HG03025 (cell line): ENCODE measurements around the gene TSACC.

ENCODE experiments used
- ATAC-seq: cut with Tn5 transposase; IDR thresholded peaks from one replicate; pipeline ENCODE4 v1.9.1; 2021; ENCODE audit warnings: mild to moderate bottlenecking, moderate library complexity; ENCODE audit not compliant: unreplicated experiment, low FRiP score

TSACC gene

DNA sequence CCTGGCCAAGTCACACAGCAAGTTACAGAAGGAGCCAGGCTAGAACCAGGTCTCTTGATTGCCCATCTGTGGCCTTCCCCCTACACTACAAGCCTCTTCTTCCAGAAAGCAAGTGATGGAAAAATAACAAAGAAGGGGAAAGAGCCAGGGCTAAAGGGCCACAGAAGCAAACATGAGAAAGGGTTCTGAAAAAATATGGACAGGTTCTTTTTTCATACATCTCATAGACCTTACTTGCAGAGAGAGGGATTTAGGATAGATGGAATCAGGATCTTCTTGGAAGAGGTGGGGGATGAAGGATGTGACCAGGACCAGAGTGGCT lies 33.9 kb downstream of the TSACC start:
- ATAC-seq = no peak

GRCh38 chr1:156372876-156373275 lies 34.5 kb downstream of the TSACC start:
- no peak for ATAC-seq

DNA sequence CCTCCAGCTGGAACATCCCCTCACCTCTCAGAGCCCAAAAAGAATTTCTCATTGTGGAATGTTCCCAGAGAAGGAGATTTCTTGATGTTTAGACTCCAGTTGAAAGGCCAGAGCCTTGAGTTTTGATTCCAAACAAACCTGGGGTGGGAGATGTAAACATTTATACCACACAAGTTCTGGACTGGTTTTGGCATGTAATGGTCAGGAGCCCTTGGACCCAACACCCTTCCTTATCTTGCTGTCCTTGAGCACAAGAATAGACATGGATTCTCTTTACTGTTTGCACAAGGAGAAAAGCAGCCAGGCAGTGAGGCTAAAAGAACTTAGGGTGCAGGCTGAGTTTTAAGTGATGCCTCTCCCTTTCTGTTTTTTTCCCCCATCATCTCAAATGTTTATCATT lies 35.2 kb downstream of the TSACC start:
- ATAC-seq = no peak

- ATAC-seq = no peak
Observed at GRCh38 chr1:156376146-156376545, 37.8 kb downstream of the TSACC start.

GRCh38 chr1:156376958-156377919 lies 38.9 kb downstream of the TSACC start:
- no peak for ATAC-seq

GRCh38 chr1:156378557-156378956 lies 40.2 kb downstream of the TSACC start:
- no peak for ATAC-seq

DNA sequence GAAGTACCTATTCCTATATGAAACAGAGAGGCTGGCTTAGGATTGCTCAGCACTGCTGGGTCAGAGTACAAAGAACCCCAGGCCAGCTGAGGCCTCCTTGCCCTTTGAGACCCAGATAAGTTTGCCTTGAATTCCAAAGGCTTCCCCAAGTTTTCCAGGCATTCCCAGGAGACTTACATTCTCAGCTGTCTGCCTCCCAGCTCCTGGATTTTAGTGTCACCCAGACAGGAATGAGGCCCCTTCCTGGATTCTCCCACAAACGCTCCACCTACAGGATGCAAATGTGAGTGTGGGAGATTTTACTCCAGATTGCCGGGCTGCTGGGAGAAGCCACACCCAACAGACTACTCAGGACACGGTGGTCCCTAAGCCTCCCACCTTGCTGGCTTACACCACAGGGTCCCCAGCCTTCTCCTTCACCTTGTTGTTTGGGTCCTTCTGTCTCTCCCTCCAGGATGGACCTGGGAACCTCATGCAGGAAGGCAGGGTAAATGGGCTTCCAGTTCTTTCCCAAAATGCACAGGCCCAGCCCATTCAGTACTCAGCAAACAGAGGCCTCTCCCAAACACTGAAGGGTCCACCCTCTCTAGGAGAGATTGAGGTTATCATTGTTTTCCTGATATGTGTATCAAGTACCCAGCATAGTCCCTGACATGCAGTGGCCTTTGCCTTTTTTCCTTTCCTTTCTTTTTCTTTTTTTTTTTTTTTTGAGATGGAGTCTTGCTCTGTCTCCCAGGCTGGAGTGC lies 41.3 kb downstream of the TSACC start:
- no peak for ATAC-seq

DNA sequence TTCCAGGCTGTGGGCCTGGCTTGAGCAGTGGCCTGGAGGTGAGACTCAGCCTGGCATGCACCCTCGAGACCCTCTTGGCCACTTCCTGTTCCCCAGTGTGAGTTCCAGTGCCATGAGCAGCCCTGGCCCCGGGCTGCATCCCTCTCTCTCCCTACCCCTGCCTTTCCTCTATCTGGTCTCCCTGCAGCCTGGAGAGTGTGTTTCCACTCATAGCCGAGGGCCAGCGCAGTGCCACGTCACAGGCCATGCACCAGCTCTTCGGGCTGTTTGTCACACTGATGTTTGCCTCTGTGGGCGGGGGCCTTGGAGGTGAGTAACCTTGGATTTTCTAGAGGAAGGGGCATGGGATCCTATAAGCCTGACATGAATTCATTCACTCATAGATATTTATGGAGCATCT lies 44.2 kb downstream of the TSACC start:
- no peak for ATAC-seq

GRCh38 chr1:156383023-156383422 lies 44.7 kb downstream of the TSACC start:
- ATAC-seq = no peak

DNA sequence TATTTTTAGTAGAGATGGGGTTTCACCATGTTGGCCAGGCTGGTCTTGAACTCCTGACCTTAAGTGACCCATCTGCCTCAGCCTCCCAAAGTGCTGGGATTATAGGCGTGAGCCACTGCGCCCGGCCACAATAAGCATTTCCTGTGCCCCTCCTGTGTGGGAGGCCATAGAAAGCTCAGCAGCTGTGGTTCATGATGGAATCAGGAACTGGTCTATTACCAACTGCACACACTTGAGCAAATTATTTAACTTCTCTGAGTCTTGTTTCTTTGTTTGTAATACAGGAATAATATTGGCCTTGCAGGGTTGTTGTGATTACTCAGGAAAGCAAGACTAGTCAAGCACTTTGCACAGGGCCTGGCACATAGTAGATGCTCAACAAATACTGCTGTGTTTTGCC lies 45.7 kb downstream of the TSACC start:
- ATAC-seq = no peak

DNA sequence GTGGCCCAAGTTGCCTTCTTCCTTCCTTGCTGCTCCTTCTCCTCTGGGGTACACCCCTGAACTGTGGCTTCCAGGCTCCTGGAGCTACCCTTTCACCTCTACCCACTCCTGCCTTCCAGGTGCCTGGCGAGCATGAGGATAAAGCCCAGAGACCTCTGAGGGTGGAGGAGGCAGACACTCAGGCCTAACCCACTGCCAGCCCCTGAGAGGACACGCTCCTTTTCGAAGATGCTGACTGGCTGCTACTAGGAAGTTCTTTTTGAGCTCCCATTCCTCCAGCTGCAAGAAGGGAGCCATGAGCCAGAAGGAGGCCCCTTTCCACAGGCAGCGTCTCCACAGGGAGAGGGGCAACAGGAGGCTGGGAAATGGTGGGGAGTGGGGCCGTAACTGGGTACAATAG lies 46.3 kb downstream of the TSACC start:
- no peak for ATAC-seq

DNA sequence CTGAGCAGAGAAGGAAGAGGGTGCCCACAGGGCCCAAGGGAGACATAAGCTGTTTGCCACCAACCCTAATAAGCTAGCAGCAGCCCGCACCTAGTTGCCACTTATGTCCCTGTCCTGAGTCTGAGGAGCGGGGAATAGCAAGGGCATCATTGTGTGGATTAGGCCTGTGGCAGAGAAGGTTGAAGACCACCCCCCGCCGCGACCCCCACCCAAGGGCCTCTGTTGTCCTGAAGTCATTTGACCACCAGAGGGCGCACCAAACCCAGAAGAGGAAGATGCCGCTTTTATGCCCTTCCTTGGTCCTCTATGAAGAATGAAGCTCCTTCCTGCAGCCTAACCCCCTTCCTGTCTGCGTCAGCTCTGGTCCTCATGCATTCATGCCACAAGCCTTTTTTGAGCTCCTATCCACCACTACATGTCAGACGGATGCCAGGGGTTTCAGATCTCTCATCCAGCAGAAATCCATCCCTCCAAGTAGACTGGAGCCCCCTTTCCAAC lies 47.3 kb downstream of the TSACC start:
- ATAC-seq = no peak

- no peak for ATAC-seq
Observed at GRCh38 chr1:156386134-156386901, 48.0 kb downstream of the TSACC start.

GRCh38 chr1:156386949-156387869 lies 48.9 kb downstream of the TSACC start:
- ATAC-seq = no peak

GRCh38 chr1:156387870-156388173 lies 49.5 kb downstream of the TSACC start:
- ATAC-seq = no peak

GRCh38 chr1:156388174-156389137 lies 50.1 kb downstream of the TSACC start:
- ATAC-seq = no peak

DNA sequence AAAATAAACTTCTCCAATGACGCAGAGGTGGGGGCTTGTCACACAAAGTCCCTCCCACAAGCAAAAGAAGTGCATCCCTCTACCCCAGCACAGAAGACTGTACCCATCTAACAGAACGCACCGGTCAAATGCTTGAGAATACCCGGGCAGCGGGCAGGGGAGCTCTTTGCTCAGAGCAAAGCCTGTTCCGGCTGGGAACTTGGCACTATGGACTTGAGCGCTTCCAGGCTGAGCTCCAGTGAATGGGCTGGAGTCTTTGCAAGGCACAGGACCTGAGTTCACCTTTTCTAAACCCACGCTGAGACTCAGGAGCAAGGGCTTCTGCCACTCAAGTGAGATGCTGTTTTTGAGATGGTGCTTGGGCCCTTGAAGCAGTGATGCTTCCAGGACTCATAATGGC lies 51.0 kb downstream of the TSACC start:
- no peak for ATAC-seq

GRCh38 chr1:156390469-156391365 lies 52.4 kb downstream of the TSACC start:
- no peak for ATAC-seq
